SK-N-SH treated with all-trans-retinoic acid at 6 μM for 48 hours (cell line): ENCODE measurements around the gene CAPRIN1.

Source experiments
- ATAC-seq: fragments of 200-7000 bp; cut with Tn5 transposase; 3 replicates; pipeline ENCODE4 v1.9.1; 2020; ENCODE audit warnings: mild to moderate bottlenecking, moderate library complexity
- ARNTL ChIP-seq: fragments of 450-650 bp; formaldehyde crosslinking; IDR thresholded peaks from 2 replicates; pipeline ENCODE4 v1.5.0; 2020; ENCODE audit warnings: low read depth, mild to moderate bottlenecking, moderate library complexity, borderline replicate concordance
- BACH2 ChIP-seq: fragments of 250-450 bp; sonication (Bioruptor Pico); IDR thresholded peaks from 2 replicates; pipeline ENCODE4 v1.9.0; 2021; ENCODE audit warnings: mild to moderate bottlenecking, borderline replicate concordance
- CREB5 ChIP-seq: fragments of 250-450 bp; sonication (Bioruptor Pico); IDR thresholded peaks from 2 replicates; pipeline ENCODE4 v1.5.1; 2020; ENCODE audit warnings: low read depth, mild to moderate bottlenecking, moderate library complexity
- CSDC2 ChIP-seq: fragments of 250-450 bp; sonication (Bioruptor Pico); IDR thresholded peaks from 2 replicates; pipeline ENCODE4 v1.5.0; 2020; ENCODE audit warnings: mild to moderate bottlenecking, moderate library complexity
- CSRNP3 ChIP-seq: fragments of 250-450 bp; sonication (Bioruptor Pico); IDR thresholded peaks from 2 replicates; pipeline ENCODE4 v1.5.1; 2021; ENCODE audit warnings: mild to moderate bottlenecking, moderate library complexity
- ESRRG ChIP-seq: fragments of 250-450 bp; sonication (Bioruptor Pico); IDR thresholded peaks from 2 replicates; pipeline ENCODE4 v1.6.1; 2021; ENCODE audit warnings: mild to moderate bottlenecking
- GLIS3 ChIP-seq: fragments of 250-450 bp; sonication (Bioruptor Pico); IDR thresholded peaks from 2 replicates; pipeline ENCODE4 v1.5.0; 2020; ENCODE audit warnings: mild to moderate bottlenecking, moderate library complexity
- ISL1 ChIP-seq: fragments of 250-450 bp; sonication (Bioruptor Pico); IDR thresholded peaks from 2 replicates; pipeline ENCODE4 v2.1.2; 2022; ENCODE audit warnings: mild to moderate bottlenecking, moderate library complexity
- OSR1 ChIP-seq: fragments of 250-450 bp; sonication (Bioruptor Pico); IDR thresholded peaks from 2 replicates; pipeline ENCODE4 v1.8.0; 2022; ENCODE audit warnings: moderate library complexity, mild to moderate bottlenecking, inconsistent platforms
- PATZ1 ChIP-seq: fragments of 250-450 bp; sonication (Bioruptor Pico); IDR thresholded peaks from 2 replicates; pipeline ENCODE4 v1.8.0; 2020; ENCODE audit warnings: mild to moderate bottlenecking, moderate library complexity, borderline replicate concordance
- PPARA ChIP-seq: fragments of 250-450 bp; sonication (Bioruptor Pico); IDR thresholded peaks from 2 replicates; pipeline ENCODE4 v1.5.0; 2020; ENCODE audit warnings: mild to moderate bottlenecking, borderline replicate concordance
- SNAI2 ChIP-seq: fragments of 250-450 bp; sonication (Bioruptor Pico); IDR thresholded peaks from 2 replicates; pipeline ENCODE4 v1.5.0; 2020; ENCODE audit warnings: mild to moderate bottlenecking, moderate library complexity
- TCF4 ChIP-seq: fragments of 250-450 bp; sonication (Bioruptor Pico); IDR thresholded peaks from 2 replicates; pipeline ENCODE4 v1.8.0; 2021; ENCODE audit warnings: mild to moderate bottlenecking, moderate library complexity, borderline replicate concordance
- TOX ChIP-seq: fragments of 250-450 bp; sonication (Bioruptor Pico); IDR thresholded peaks from 2 replicates; pipeline ENCODE4 v1.8.0; 2021; ENCODE audit warnings: mild to moderate bottlenecking, moderate library complexity, borderline replicate concordance
- TSHZ2 ChIP-seq: fragments of 250-450 bp; sonication (Bioruptor Pico); IDR thresholded peaks from 2 replicates; pipeline ENCODE4 v1.5.0; 2020; ENCODE audit warnings: mild to moderate bottlenecking, moderate library complexity
- ZC3H10 ChIP-seq: fragments of 250-450 bp; sonication (Bioruptor Pico); IDR thresholded peaks from 2 replicates; pipeline ENCODE4 v1.5.1; 2021; ENCODE audit warnings: mild to moderate bottlenecking, moderate library complexity
- ZFP3 ChIP-seq: fragments of 250-450 bp; sonication (Bioruptor Pico); IDR thresholded peaks from 2 replicates; pipeline ENCODE4 v1.5.0; 2020; ENCODE audit warnings: mild to moderate bottlenecking, moderate library complexity
- ZFP30 ChIP-seq: fragments of 450-650 bp; formaldehyde crosslinking; IDR thresholded peaks from 2 replicates; pipeline ENCODE4 v1.5.0; 2022; ENCODE audit warnings: mild to moderate bottlenecking, moderate library complexity
- ZNF565 ChIP-seq: fragments of 450-650 bp; formaldehyde crosslinking; conservative IDR thresholded peaks from 2 replicates; pipeline ENCODE4 v1.5.0; 2020; ENCODE audit warnings: low read depth, mild to moderate bottlenecking, moderate library complexity
- ZNF70 ChIP-seq: fragments of 450-650 bp; formaldehyde crosslinking; IDR thresholded peaks from 2 replicates; pipeline ENCODE4 v1.5.0; 2020; ENCODE audit warnings: mild to moderate bottlenecking, moderate library complexity

Gene CAPRIN1

GRCh38 chr11:34055218-34056000 is 3.9 kb downstream of the CAPRIN1 start:
- no peak for ATAC-seq
- TF ChIP-seq BACH2 (CRISPR knock-in tag), result no peak
- no peak for TF ChIP-seq ZC3H10 (CRISPR knock-in tag)
- TF ChIP-seq TSHZ2 (CRISPR knock-in tag), result no peak
- no peak for TF ChIP-seq ZNF565 (CRISPR knock-in tag)
- no peak for TF ChIP-seq CSDC2 (CRISPR knock-in tag)
- no peak for TF ChIP-seq PATZ1
- TF ChIP-seq ZFP30 (CRISPR knock-in tag), result no peak
- TF ChIP-seq ARNTL, result no peak
- no peak for TF ChIP-seq TOX (CRISPR knock-in tag)
- no peak for TF ChIP-seq ZFP3
- TF ChIP-seq OSR1, result no peak
- no peak for TF ChIP-seq GLIS3 (CRISPR knock-in tag)
- TF ChIP-seq TCF4 (CRISPR knock-in tag), result no peak
- no peak for TF ChIP-seq CSRNP3 (CRISPR knock-in tag)
- TF ChIP-seq PPARA (CRISPR knock-in tag), result no peak
- no peak for TF ChIP-seq CREB5 (CRISPR knock-in tag)
- no peak for TF ChIP-seq SNAI2 (CRISPR knock-in tag)
- TF ChIP-seq, all 23 proteins: peak for 0

- no peak for ATAC-seq
- TF ChIP-seq CREB5 (CRISPR knock-in tag) (no peak), ESRRG (CRISPR knock-in tag) (no peak), CSRNP3 (CRISPR knock-in tag) (no peak), OSR1 (no peak), PPARA (CRISPR knock-in tag) (no peak), BACH2 (CRISPR knock-in tag) (no peak), CSDC2 (CRISPR knock-in tag) (no peak), TSHZ2 (CRISPR knock-in tag) (no peak), TCF4 (CRISPR knock-in tag) (no peak), ZNF565 (CRISPR knock-in tag) (no peak), ARNTL (no peak), PATZ1 (no peak), GLIS3 (CRISPR knock-in tag) (no peak), ZFP30 (CRISPR knock-in tag) (no peak), ISL1 (CRISPR knock-in tag) (no peak), TOX (CRISPR knock-in tag) (no peak), ZNF70 (CRISPR knock-in tag) (no peak)
Observed at GRCh38 chr11:34056672-34057071, 5.1 kb downstream of the CAPRIN1 start.
